ENCODE data around the gene ZNF155. TPM values are rescaled to one million over a fixed set of nuclear protein-coding genes. Genes with fewer than 3 reads are reported as not detected.
A peak's percentile ranks its signal among the peaks of the same experiment; 100 is the strongest.

Gene ZNF155
- total and polyA plus RNA-seq, 10 donors, result 5.1 to 18.2 (median 10.2) TPM

DNA sequence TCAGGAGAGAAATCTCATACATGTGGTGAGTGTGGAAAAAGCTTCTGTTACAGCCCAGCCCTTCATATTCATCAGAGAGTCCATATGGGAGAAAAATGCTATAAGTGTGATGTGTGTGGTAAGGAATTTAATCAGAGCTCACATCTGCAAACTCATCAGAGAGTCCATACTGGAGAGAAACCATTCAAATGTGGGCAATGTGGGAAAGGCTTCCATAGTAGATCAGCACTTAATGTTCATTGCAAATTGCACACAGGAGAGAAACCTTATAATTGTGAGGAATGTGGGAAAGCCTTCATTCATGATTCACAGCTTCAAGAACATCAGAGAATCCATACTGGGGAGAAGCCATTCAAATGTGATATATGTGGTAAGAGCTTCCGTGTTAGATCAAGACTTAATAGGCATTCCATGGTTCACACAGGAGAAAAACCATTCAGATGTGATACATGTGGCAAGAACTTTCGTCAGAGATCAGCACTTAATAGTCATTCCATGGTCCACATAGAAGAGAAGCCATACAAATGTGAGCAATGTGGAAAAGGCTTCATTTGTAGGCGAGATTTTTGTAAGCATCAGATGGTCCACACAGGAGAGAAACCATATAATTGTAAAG lies 17.8 kb upstream of the ZNF155 start:
- no peaks in the 10 kb centered on the region for H3K27me3 ChIP-seq (replicated peaks in 1 of 7)
- 86 to 97% (median 91%) methylated on average over 3 of the region's 3 CpGs for WGBS, 5 donors
- peak overlapping the region in 1 of 8 donors; percentile 13 for H3K4me3 ChIP-seq
- intact Hi-C loops (cut with DNase I; ENCODE audit: low total_unique reads), result no loop called here
- H3K27ac ChIP-seq, result no peak overlapping the region
- peaks cover 16 to 89% (median 45%) of the 10 kb centered on the region in 6 donors for H3K36me3 ChIP-seq
- no peak for DNase-seq
- no peaks in the 10 kb centered on the region for H3K4me1 ChIP-seq
- H3K9me3 ChIP-seq, result peaks cover 21 to 100% (median 100%) of the 10 kb centered on the region in 8 donors
- no peak for TF ChIP-seq POLR2A (IDR thresholded peaks at IDR 0.05)
- TF ChIP-seq, protein P1, sequence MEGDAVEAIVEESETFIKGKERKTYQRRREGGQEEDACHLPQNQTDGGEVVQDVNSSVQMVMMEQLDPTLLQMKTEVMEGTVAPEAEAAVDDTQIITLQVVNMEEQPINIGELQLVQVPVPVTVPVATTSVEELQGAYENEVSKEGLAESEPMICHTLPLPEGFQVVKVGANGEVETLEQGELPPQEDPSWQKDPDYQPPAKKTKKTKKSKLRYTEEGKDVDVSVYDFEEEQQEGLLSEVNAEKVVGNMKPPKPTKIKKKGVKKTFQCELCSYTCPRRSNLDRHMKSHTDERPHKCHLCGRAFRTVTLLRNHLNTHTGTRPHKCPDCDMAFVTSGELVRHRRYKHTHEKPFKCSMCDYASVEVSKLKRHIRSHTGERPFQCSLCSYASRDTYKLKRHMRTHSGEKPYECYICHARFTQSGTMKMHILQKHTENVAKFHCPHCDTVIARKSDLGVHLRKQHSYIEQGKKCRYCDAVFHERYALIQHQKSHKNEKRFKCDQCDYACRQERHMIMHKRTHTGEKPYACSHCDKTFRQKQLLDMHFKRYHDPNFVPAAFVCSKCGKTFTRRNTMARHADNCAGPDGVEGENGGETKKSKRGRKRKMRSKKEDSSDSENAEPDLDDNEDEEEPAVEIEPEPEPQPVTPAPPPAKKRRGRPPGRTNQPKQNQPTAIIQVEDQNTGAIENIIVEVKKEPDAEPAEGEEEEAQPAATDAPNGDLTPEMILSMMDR (IDR thresholded peaks at IDR 0.05 in 8 of 11, conservative IDR thresholded peaks at IDR 0.05 in 3 of 11), result no peak
- TF ChIP-seq POLR2AphosphoS5 (IDR thresholded peaks at IDR 0.05), result no peak

DNA sequence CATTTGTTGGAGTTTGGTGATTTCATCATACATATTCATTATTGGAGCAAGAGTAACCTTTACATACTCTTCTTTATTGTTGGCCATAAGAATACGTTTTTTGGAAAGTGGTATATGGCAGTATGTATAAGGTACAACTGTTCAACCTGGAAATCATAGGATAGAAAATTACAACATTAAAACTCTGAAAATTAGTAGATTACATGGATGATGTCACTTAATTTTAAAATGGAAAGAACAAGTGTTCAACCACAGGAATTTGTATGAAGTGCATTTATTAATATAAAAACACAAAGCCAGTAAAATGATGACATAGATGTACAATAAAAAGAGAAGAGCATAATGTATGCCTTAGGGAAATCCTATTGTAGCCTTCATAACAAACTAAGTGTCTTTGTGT lies 7.3 kb upstream of the ZNF155 start:
- no peak overlapping the region for H3K4me3 ChIP-seq
- intact Hi-C loops (cut with DNase I; ENCODE audit: low total_unique reads), result no loop called here
- no peaks in the 10 kb centered on the region for H3K27me3 ChIP-seq (replicated peaks in 1 of 7)
- H3K9me3 ChIP-seq, result peaks cover 11 to 100% (median 98%) of the 10 kb centered on the region in 8 donors
- DNase-seq, result no peak
- H3K4me1 ChIP-seq, result no peaks in the 10 kb centered on the region
- 79 to 91% (median 89%) methylated on average over 1 of the region's 1 CpG for WGBS, 5 donors
- TF ChIP-seq, protein P1 (IDR thresholded peaks at IDR 0.05 in 8 of 11, conservative IDR thresholded peaks at IDR 0.05 in 3 of 11), result no peak
- H3K36me3 ChIP-seq, result no peaks in the 10 kb centered on the region
- no peak overlapping the region for H3K27ac ChIP-seq

GRCh38 chr19:43983544-43983911 lies 460 bp upstream of the ZNF155 start:
- intact Hi-C loops (cut with DNase I; ENCODE audit: low total_unique reads), result loop anchor here (10.0 kb wide), 1 partner anchor 49 kb away; the partner anchor contains the start of gene ZNF45
- TF ChIP-seq POLR2AphosphoS5 (IDR thresholded peaks at IDR 0.05), result no peak
- no peak for TF ChIP-seq POLR2A (IDR thresholded peaks at IDR 0.05)
- TF ChIP-seq, protein P1 (IDR thresholded peaks at IDR 0.05 in 8 of 11, conservative IDR thresholded peaks at IDR 0.05 in 3 of 11), result no peak
- peak overlapping the region; percentile 57 to 87 (median 68) for H3K4me3 ChIP-seq
- H3K27ac ChIP-seq, result peak overlapping the region in 7 of 8 donors; percentile 56 to 88 (median 86)
- peaks cover 0 to 58% (median 34%) of the 10 kb centered on the region in 8 donors for H3K9me3 ChIP-seq
- no peaks in the 10 kb centered on the region for H3K27me3 ChIP-seq (replicated peaks in 1 of 7)
- H3K36me3 ChIP-seq, result peaks cover 0 to 19% (median 4%) of the 10 kb centered on the region in 6 donors
- DNase-seq, result no peak
- H3K4me1 ChIP-seq, result peaks cover 6 to 26% (median 21%) of the 10 kb centered on the region in 6 donors
- WGBS, 5 donors, result 18 to 82% (median 59%) methylated on average over 2 of the region's 2 CpGs

- H3K4me1 ChIP-seq, result peaks cover 6 to 26% (median 21%) of the 10 kb centered on the region in 6 donors
- TF ChIP-seq POLR2A (IDR thresholded peaks at IDR 0.05) (no peak), POLR2AphosphoS5 (IDR thresholded peaks at IDR 0.05) (no peak)
- TF ChIP-seq, protein P1 (IDR thresholded peaks at IDR 0.05 in 8 of 11, conservative IDR thresholded peaks at IDR 0.05 in 3 of 11), result no peak
- H3K9me3 ChIP-seq, result peaks cover 0 to 47% (median 22%) of the 10 kb centered on the region in 8 donors
- WGBS, 5 donors, result 3 to 12% (median 4%) methylated on average over 14 of the region's 14 CpGs
- peak overlapping the region; percentile 57 to 87 (median 68) for H3K4me3 ChIP-seq
- H3K27me3 ChIP-seq (replicated peaks in 1 of 7), result no peaks in the 10 kb centered on the region
- peaks cover 0 to 30% (median 15%) of the 10 kb centered on the region in 6 donors for H3K36me3 ChIP-seq
- peak overlapping the region in 7 of 8 donors; percentile 56 to 88 (median 86) for H3K27ac ChIP-seq
- peak; percentile 72 for DNase-seq
- intact Hi-C loops (cut with DNase I; ENCODE audit: low total_unique reads), result loop anchor here (10.0 kb wide), 1 partner anchor 50 kb away; the partner anchor contains the start of gene ZNF45
Measured at GRCh38 chr19:43984687-43985000, 656 bp downstream of the ZNF155 start.

All from spleen (tissue), 11 donors.